HG02678 (cell line): ENCODE results near the gene PSENEN.
"Not testable (repeated sequence)": the region's sequence is repeated elsewhere in the genome, so short reads cannot be mapped to it uniquely, and the experiment has no call there.

ENCODE experiments used
- ATAC-seq: cut with Tn5 transposase; IDR thresholded peaks from one replicate; pipeline ENCODE4 v1.9.1; 2021; ENCODE audit warnings: mild to moderate bottlenecking, moderate library complexity; ENCODE audit not compliant: unreplicated experiment

The PSENEN gene

DNA sequence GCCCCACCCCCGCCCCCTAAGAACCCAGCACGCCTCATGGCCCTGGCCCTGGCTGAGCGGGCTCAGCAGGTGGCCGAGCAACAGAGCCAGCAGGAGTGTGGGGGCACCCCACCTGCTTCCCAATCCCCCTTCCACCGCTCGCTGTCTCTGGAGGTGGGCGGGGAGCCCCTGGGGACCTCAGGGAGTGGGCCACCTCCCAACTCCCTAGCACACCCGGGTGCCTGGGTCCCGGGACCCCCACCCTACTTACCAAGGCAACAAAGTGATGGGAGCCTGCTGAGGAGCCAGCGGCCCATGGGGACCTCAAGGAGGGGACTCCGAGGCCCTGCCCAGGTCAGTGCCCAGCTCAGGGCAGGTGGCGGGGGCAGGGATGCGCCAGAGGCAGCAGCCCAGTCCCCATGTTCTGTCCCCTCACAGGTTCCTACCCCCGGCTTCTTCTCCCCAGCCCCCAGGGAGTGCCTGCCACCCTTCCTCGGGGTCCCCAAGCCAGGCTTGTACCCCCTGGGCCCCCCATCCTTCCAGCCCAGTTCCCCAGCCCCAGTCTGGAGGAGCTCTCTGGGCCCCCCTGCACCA lies 41.9 kb downstream of the PSENEN start:
- no peak for ATAC-seq

DNA sequence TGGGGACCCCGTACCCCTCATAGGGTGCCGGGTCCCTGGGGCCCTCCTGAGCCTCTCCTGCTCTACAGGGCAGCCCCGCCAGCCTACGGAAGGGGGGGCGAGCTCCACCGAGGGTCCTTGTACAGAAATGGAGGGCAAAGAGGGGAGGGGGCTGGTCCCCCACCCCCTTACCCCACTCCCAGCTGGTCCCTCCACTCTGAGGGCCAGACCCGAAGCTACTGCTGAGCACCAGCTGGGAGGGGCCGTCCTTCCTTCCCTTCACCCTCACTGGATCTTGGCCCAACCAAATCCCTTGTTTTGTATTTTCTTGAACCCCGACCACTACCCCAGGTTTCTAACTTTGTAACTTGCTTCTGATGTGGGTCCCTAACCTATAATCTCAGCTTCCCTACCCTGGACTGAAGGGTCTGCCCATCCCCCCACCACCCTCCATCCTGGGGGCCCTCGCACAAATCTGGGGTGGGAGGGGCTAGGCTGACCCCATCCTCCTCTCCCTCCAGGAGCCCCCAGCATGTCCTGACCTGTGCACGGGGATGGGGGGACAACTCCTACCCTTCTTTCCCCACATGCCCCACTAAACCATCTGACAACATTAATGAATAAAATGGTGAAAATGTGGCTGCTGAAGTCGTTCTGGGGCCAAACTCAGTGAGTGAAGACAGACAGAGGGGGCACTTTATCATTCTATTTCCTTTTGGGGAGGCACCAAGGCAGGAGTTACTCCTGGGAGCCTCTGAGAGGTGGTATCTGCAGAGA lies 42.9 kb downstream of the PSENEN start:
- no peak for ATAC-seq

DNA sequence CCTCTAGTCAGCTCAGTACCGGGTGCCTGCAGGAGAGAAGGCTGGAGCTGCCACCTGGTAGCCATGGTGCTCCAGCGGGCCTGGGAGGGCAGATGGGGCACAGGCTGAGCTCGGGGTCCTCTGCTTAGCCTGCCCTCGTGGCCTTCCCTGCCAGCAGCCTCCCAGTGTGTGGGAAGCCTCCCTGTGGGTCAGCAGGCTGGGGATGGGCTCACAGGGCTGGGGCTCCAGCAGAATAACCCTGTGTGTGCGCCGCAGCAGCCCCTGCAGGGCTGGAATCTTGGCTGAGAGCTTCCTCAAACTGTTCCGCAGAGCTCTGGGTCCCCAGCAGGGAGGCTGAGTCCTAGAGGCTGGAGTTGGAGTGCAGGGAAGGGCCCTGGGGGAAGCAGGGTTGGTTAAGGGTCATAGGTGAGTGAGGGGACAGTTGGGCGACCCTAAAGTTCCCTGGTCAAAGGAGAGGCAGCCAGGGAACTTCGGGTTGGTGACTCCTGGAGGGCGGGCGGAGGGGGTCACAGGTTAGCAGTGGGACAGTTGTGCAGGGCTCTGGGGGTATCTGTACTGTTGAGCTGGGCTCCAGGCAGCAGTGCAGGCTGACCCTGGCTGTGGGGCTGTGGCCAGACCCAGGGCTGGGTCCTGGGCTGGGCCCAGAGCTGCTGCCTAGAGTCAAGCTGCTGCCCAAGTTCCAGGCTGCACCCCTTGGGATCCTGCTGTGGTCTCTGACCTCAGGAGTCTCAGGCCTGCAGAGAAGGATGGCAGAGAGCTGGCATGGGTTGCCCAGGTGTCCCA lies 43.9 kb downstream of the PSENEN start:
- no peak for ATAC-seq

DNA sequence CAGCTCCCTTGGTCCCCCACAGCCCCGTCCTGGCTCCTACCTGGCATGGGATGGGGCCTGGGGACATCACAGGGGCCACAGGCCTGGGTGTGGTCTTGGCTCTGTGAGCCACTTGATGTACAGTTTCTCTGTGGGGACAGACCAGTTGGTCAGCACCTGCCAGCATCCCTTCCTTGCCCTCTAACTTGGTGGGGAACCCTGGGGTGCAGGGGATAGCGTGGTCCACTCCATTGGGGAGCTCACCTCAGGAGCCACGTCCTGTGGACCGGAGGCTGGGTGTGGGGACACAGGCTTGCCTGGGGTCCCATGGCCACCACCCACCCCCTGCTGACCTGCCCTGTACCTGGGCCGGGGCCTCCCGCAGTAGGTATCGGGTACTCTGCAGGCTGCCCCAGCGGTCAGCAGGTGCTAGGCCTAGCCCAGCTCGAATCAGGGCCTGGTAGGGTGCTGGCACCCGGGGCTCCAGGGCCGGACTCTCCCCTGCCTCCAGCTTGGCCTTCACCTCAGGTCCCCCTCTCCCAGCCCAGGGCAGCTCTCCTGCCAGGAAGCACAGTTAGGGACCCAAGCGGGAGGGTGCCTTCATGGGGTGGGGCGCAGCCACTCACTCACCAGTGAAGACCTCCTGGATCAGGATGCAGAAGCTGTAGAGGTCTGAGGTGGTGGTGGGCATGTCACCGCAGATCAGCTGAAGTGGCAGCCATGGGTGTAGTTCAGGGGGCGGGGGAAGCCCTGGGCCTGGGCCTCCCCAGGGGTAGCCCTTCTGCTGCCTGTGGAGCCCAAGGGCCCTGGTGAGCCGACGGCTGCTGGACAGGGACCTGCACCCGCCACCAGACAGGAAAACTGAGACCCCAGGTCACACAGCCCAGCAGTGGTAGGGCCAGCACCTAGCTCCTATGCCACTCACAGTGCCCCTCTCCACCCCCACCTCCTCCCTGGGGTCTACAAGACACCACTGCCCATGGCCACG lies 44.8 kb downstream of the PSENEN start:
- ATAC-seq, result no peak

DNA sequence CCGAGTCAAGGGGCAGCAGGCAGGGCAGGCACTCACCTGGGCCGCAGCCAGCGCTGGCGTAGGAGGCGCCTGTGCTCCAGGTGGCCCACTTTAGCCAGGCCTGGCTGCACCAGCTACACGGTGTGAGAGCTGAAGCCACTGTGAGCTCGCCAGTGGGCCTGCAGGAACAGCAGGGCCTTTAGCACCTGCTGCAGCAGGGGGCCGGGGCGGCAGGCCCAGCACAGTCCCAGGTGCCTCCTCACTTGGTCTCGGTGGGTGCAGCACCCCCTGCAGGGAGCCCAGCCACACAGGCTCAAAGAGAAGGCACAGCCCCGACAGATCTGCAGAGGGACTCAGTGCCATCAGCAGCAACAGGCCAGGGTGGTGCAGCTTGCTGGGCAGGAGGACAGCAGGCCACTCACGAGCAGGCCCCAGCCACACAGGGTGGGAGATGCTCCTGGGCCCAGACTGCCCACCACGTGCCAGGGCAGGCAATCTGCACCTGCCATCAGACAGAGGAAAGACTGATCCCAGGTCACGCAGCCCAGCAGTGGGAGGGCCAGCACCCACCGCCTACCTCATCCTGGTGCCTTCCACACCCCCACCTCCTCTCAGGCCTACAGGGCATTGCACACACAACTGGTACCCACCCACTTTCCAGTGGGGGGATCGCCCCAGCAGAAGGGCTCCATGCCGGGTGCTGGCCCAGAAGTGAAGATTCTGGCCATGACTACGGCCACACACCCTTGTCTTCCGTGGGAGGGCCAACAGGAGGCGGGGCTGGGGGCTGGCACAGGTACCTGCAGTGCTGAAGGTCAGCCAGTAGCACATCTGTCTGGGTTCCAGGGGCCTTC lies 45.7 kb downstream of the PSENEN start:
- no peak for ATAC-seq

DNA sequence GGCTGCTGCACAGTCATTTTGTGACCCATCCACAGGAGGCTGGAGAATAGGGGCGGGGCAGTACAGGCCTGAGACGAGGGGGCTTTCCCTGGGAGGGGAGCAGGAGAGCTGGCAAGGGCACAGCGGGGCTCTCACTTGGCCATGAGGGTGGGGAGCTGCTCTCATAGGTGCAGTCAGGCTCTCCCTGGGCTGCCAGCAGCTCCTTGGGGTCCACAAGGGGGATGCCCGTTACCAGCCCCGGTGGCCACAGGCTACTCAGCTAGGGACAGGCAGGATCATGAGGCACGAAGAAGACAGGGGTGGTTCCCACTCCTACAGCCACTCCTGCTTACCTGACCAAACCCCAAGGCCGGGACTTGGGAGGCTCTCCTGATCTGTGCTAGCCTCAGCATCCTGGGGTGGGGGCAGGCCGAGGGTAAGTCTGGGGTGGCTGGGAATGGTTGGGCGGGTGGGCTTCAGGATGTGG lies 46.4 kb downstream of the PSENEN start:
- no peak for ATAC-seq

DNA sequence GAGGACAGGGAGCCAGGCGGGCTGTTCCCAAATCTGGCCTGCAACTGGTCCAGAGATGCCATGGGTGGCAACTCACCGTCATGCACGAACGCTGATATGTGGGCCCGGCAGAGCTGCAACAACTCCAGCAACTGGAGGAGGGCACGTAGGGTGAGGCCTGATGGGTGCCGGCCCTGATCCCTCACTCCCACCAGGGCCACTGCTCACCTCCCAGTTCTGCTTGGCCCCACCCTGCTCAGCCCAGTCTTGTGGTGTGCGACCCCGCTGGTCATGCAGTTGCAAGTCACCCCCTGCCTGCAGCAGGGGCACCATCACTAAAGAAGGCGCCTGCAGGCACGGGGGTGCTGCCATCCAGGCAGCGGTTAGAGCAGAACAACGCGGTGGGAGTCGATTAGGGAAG lies 46.9 kb downstream of the PSENEN start:
- ATAC-seq, result no peak

DNA sequence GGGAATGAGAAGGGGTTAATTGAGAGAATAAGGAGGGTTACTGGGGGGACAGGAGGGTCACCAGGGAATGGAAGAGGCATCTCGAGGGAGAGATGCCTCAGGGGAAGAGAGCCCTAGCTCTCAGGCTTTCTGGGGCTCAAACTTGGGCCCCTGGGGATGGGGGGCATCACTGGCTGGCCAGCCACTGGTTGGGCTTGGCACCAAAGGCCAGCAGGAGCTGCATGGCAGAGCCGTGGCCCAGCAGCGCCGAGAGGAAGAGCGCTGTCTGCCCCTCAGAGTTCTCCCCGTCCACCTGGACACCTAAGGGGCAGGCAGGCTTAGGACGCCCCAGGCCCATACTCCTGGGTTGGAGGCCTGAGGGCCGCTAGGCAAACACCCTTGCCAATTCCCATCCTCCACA lies 47.4 kb downstream of the PSENEN start:
- ATAC-seq, result no peak

DNA sequence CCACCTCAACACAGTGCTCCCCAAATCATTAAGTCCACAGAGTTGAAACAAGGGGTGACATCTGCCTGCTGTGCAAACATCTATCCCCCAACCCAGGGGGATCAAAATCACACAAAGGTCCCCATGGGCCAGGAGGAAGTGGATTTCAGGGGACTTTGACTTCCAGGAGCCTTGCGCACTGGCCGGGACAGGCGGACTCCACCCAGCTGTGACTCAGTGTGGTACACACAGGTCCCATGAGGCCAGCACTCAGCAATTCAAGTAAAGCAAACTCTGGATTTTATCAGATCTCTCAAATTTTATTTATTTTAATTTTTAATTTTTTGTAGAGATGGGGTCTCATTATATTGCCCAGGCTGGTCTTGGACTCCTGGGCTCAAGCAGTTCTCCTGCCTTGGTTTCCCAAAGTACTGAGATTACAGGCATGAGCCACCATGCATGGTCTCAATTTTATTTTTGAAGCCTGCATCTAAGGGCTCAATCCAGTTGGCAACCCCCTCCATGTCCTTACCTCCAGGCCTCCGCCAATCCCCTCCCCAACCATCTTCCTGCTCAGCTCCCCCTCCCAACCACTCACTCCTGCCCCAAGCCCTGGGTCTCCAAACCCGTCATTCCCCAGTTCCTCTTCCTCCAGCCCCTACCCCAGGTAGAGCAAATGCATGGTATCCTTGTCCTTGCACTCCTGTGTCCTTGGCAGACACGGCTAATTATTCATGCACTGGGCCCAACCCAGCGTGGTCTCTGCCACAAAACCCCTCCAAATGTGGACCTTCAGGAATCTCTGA lies 48.1 kb downstream of the PSENEN start:
- no peak for ATAC-seq

DNA sequence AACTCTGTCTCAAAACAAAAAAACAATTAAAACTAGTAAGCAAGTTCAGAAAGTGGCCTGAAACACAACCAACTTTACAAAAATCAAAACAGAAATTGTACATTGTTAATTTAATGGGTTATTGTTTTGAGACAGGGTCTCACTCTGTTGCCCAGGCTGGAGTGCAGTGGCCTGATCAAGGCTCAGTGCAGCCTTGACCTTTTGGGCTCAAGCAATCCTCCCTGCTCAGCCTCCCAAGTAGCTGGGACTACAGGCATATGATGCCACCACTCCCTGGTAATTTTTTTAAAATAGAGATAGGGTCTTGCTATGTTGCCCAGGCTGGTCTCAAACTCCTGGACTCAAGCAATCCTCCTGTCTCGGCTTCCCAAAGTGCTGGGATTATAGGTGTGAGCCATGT lies 50.1 kb downstream of the PSENEN start:
- not testable (repeated sequence) for ATAC-seq
